KG1 (cell line): Measurements from ENCODE around the gene ACSF3.

Experiments
- DNase-seq: peaks from one replicate; lab custom pipeline; 2025; lab: John Stamatoyannopoulos, UW

The ACSF3 gene

GRCh38 chr16:89190150-89190958 lies 96.7 kb downstream of the ACSF3 start:
- no peak for DNase-seq

- no peak for DNase-seq
Measured at GRCh38 chr16:89191033-89191900, 97.6 kb downstream of the ACSF3 start.

DNA sequence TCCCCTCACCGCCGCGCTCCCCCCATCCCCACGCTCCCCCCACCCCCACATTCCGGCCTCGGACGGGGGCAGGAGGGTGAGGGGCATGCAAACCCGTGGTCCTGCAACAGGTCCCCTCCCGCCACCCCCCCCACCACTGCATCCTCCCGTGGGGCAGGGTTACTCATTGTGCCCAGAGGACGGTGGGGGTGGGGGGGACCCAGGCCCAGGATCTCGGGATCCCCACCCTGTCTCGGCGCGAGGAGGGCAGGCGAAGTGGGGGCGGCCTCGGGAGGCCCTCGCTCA lies 98.2 kb downstream of the ACSF3 start:
- no peak for DNase-seq

- peak; percentile 9 for DNase-seq
Measured at GRCh38 chr16:89192186-89192955, 98.7 kb downstream of the ACSF3 start.

DNA sequence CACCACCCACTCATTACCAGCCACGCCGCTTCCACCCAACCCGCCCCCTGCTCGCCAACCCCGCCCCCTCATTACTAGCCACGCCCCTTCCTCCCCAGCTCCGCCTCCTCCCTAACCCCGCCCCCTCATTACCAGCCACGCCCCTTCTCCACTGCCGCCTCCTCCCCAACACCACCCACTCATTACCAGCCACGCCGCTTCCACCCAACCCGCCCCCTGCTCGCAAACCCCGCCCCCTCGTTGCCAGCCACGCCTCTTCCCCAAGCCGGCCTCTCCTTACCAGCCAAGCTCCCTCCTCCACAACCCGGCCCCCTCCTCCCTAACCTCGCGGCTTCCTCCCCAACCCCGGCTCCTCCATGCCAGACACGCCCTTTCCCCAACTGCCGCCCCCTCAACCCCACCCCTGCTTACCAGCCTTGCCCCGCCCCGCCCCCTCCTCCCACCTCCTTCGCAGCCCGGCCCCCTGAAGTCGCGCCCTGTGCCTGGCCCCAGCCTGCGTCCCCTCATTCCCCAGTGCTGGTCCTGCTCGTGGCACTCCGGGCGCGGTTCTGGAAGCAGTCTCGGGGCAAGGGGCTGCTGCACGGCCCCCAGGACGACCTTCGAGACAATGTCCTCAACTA lies 99.4 kb downstream of the ACSF3 start:
- no peak for DNase-seq

- no peak for DNase-seq
Measured at GRCh38 chr16:89193576-89194293, 100.1 kb downstream of the ACSF3 start.

GRCh38 chr16:89194340-89195311 lies 101.0 kb downstream of the ACSF3 start:
- no peak for DNase-seq

DNA sequence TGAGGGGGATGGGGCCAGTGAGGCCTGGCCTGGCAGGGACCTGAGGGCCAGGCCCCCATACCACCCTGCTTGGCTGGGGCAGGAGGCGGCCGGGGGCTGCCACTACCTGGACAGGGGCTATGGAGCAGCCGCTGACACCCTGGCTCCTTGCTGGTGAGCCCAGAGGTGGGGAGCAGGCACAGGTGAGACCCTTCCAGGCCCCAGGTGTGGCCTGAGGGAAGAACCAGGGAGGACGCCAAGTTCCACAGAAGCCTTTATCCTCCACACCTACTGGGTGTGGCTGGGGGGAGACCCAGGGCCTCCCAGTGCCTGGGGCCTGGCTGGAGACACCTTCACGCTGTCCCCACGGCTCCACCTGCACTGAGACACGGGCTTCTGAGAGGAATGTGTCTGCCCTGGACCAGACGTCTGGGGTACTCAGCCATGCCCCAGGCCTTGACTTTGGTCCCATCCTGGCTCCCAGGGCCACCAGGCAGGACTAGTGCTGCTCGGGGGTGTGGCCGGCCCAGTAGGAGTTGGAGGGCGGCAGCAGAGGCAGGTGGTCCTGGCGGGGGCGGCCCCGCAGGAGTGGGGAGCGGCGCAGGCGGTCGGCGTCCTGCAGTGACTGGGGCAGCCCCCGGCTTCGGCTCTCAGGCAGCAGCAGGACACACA lies 102.0 kb downstream of the ACSF3 start:
- DNase-seq = no peak

DNA sequence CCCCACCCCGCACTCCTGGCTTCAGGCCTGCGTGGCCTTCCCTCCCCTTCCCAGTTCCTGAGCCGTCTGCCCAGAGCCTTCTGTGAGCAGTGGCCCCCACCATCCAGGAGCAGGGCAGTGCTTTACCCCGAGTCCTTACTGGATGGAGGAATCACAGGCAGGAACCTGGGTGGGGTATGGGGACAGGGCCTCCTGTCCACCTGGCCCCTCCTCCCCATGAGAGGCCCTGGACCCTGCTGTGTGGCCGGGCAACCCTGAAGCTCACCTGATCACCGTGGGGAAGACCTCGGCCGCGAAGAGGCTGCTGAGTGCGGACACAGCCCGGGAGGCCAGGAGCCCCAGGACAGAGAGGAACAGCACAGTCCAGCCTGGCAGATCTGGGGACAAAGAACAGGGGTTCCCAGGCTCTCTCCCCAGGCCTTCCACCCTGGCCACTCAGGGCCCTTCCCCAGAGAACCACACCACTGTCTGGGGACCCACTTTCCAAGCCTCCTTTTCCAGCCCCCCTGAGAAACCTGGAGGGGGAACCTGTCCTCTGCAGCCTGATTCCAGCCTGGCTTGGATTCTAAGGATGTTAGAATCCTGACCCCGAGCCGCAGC lies 103.5 kb downstream of the ACSF3 start:
- DNase-seq = no peak

DNA sequence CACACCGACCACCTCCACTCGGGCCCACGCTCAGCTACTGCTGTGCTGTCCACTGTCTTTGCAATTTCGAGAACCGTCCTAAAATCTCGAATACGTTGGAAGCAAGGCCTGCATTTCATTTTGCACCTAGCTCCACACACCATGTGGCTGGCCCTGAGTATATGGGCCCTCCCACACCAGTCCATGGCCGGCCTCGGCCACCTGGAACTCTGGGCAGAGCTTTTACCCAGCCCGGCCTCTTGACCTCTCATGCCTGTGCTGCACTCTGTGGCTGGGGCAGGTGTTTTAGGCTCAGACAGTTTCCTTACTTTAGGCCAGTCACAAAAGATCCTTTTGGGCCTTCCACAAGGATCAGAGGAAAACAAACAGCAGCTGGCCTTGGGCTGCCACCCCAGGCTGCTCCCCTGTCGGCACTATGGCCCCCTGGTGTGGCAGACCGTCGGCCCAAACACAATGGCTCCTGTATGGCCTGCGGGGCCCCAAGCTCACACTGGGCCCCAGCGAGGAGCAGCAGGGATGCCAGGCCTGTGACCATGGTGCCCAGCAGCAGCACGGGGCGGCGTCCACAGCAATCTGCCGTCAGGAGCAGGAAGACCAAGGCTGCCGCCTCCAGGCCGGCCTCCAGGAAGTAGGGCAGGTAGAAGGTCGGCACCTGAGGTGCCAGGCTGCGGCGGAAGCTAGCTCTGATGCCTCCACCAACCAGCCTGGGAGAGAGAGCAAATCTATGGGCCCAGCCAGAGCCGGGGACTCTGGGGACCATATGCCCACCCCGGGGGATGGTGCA lies 104.2 kb downstream of the ACSF3 start:
- no peak for DNase-seq

DNA sequence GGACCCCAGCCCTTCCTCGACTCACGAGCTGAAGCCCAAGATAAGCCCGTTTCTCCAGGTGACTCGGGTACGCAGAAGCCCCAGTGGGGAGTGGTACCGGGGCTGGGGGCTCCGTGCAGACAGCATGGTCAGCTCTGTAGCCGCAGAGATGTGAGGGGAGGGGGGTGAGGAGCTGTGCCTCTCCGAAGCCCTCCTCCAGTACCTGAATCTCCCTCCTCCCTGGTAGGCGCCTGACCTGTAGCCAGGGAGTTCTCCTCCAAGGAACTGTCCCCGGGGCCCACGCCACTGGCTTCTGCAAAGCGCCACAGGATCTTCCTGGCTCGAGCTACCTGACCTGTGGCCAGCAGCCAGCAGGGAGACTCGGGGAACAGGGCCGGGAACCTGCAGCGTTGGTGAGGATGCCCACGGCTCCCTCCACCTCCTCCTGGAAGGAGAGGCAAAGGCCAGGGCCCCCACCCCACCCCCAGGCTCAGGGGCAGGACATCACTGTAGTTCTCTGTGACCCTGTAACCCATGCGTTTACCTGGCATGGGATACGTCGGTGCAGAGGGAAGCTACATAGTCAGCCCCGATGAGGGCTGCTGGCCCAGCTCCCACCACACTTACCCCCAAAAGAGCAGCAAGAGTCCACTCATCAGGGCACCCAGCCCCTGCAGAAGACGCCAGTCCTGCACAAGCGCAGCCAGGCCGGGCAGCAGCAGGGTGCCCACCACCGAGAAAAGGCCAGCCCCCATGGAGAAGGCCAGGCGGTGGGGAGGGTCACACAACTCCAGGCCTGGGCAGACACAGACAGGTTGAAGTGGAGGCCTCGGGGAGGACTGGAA lies 105.0 kb downstream of the ACSF3 start:
- DNase-seq = no peak

- no peak for DNase-seq
Measured at GRCh38 chr16:89199241-89200123, 105.8 kb downstream of the ACSF3 start.

GRCh38 chr16:89200124-89200849 lies 106.6 kb downstream of the ACSF3 start, which contains the start of gene SLC22A31:
Gene SLC22A31, minus strand, starts transcription at chr16:89200537. Its CDS starts 36 bp downstream, at chr16:89200501.
- no peak for DNase-seq

GRCh38 chr16:89200850-89201411 lies 107.3 kb downstream of the ACSF3 start:
- no peak for DNase-seq
